Parathyroid adenoma (tissue), 2 donors: Measurements from ENCODE around the gene WDR88.
"Not testable (repeated sequence)": the region's sequence is repeated elsewhere in the genome, so short reads cannot be mapped to it uniquely, and the experiment has no call there.

ENCODE experiments used
- H2AFZ ChIP-seq: fragments of 300-600 bp; sonication (generic); one replicate; pipeline ENCODE4 v1.7.0; 2017; ENCODE audit warnings: antibody characterized with exemption, mild to moderate bottlenecking
- H3K27ac ChIP-seq: fragments of 300-600 bp; sonication (generic); one replicate; pipeline ENCODE4 v1.7.0; 2017
- H3K27me3 ChIP-seq: fragments of 300-600 bp; sonication (generic); one replicate; pipeline ENCODE4 v1.7.0; 2017; ENCODE audit warnings: low read length; ENCODE audit not compliant: control insufficient read depth, insufficient read depth
- H3K36me3 ChIP-seq: fragments of 300-600 bp; sonication (generic); one replicate; pipeline ENCODE4 v1.7.0; 2017; ENCODE audit warnings: low read length; ENCODE audit not compliant: control insufficient read depth, insufficient read depth
- H3K4me1 ChIP-seq: fragments of 300-600 bp; sonication (generic); one replicate; pipeline ENCODE4 v1.7.0; 2017; ENCODE audit warnings: control low read depth
- H3K4me2 ChIP-seq: fragments of 300-600 bp; sonication (generic); one replicate; pipeline ENCODE4 v1.7.0; 2017; ENCODE audit warnings: low read length
- H3K4me3 ChIP-seq: fragments of 300-600 bp; sonication (generic); one replicate; pipeline ENCODE4 v1.7.0; 2017; ENCODE audit warnings: low read depth, low read length
- H3K79me2 ChIP-seq: fragments of 300-600 bp; sonication (generic); one replicate; pipeline ENCODE4 v1.7.0; 2017; ENCODE audit warnings: control low read depth
- H3K9ac ChIP-seq: fragments of 300-600 bp; sonication (generic); one replicate; pipeline ENCODE4 v1.7.0; 2017; ENCODE audit warnings: mild to moderate bottlenecking
- H3K9me3 ChIP-seq: fragments of 300-600 bp; sonication (generic); one replicate; pipeline ENCODE4 v1.7.0; 2017; ENCODE audit warnings: low read length; ENCODE audit not compliant: control insufficient read depth
- TF ChIP-seq, protein P1 (sequence below): fragments of 300-600 bp; sonication (generic); IDR thresholded peaks from one replicate; pipeline ENCODE4 v1.7.0; 2017; ENCODE audit warnings: antibody characterized with exemption, mild to moderate bottlenecking
- donor health status: primary hyperparathyroidism.

The WDR88 gene

DNA sequence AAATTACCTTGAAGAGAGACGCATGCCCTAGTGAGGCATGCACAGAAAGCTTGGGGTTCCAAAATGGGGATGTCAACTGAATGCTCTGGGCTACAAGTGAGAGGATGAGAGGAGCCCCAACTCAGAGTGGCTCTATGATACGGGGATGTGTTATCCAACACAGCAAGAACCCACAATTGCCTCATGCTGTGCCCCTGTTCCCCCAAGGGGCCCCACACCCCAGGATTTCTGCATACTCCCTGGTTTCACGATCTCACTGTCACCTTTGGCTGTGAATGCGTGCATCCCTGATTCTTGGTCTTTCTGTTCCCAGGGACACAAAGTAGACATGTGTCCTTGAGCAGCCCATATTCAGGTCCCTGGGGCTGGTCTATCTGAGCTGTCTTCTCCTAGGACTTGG lies 29.3 kb downstream of the WDR88 start:
- Histone ChIP-seq H2AFZ (no peak overlapping the region), H3K9ac (no peak overlapping the region), H3K4me1 (no peaks in the 10 kb centered on the region), H3K36me3 (no peaks in the 10 kb centered on the region), H3K79me2 (no peaks in the 10 kb centered on the region), H3K27ac (no peak overlapping the region), H3K4me3 (no peak overlapping the region), H3K4me2 (no peak overlapping the region), H3K27me3 (no peaks in the 10 kb centered on the region), H3K9me3 (no peaks in the 10 kb centered on the region)
- TF ChIP-seq, protein P1, sequence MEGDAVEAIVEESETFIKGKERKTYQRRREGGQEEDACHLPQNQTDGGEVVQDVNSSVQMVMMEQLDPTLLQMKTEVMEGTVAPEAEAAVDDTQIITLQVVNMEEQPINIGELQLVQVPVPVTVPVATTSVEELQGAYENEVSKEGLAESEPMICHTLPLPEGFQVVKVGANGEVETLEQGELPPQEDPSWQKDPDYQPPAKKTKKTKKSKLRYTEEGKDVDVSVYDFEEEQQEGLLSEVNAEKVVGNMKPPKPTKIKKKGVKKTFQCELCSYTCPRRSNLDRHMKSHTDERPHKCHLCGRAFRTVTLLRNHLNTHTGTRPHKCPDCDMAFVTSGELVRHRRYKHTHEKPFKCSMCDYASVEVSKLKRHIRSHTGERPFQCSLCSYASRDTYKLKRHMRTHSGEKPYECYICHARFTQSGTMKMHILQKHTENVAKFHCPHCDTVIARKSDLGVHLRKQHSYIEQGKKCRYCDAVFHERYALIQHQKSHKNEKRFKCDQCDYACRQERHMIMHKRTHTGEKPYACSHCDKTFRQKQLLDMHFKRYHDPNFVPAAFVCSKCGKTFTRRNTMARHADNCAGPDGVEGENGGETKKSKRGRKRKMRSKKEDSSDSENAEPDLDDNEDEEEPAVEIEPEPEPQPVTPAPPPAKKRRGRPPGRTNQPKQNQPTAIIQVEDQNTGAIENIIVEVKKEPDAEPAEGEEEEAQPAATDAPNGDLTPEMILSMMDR = no peak

DNA sequence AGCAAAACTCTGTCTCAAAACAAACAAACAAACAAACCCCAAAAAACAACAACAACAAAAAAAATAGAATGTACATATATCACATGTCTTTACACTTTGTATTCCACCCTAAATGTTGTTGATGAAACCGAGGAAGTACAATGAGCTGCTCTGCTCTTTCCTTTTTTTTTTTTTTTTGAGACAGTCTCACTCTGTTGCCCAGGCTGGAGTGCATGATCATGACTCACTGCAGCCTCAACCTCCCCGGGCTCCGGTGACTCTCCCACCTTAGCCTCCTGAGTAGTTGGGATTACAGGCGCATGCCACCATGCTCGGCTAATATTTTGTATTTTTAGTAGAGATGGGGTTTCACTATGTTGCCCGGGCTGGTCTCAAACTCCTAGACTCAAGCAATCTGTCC lies 31.6 kb downstream of the WDR88 start:
- Histone ChIP-seq H3K79me2 (no peaks in the 10 kb centered on the region), H3K9ac (no peak overlapping the region), H2AFZ (no peak overlapping the region), H3K9me3 (no peaks in the 10 kb centered on the region), H3K36me3 (no peaks in the 10 kb centered on the region), H3K27ac (no peak overlapping the region), H3K27me3 (no peaks in the 10 kb centered on the region), H3K4me3 (no peak overlapping the region), H3K4me1 (no peaks in the 10 kb centered on the region), H3K4me2 (no peak overlapping the region)
- TF ChIP-seq, protein P1 = no peak

DNA sequence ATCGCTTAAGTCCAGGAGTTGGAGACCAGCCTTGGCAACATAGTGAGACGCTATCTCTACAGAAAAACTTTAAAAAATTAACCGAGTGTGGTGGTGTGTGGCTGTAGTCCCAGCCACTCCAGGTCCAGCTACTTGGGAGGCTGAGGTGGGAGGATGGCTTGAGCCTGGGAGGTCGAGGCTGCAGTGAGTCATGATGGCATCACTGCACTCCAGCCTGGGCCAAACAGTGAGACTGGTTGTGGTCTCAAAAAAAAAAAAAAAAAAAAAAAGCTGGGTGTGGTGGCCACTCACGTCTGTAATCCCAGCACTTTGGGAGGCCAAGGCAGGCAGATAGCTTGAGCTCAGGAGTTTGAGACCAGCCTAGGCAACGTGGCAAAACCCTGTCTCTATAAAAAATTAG lies 34.1 kb downstream of the WDR88 start:
- H3K4me3 ChIP-seq, H3K9me3 ChIP-seq, H3K79me2 ChIP-seq, H3K27ac ChIP-seq, H3K4me2 ChIP-seq, H3K9ac ChIP-seq, H3K4me1 ChIP-seq, H2AFZ ChIP-seq, H3K27me3 ChIP-seq, H3K36me3 ChIP-seq: not testable (repeated sequence)

DNA sequence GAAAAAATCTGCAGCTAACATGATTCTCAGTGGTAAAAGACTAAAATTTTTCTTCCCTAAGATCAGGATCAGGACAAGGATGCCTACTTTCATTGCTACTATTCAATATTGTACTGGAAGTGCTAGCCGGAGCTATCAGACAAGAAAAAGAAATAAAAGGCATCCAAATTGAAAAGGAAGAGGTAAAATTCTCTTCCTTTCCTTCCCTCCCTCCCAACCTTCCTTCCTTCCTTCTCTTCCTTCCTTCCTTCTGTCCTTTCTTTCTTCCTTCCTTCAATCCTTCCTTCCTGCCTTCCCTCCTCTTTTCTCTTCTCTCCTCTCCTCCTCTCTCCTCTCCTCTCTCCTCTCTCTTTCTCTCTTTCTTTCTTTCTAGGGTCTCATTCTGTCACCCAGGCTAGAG lies 35.5 kb downstream of the WDR88 start:
- Histone ChIP-seq H3K9ac (no peak overlapping the region), H3K27ac (no peak overlapping the region), H2AFZ (no peak overlapping the region), H3K79me2 (no peaks in the 10 kb centered on the region), H3K4me2 (no peak overlapping the region), H3K36me3 (no peaks in the 10 kb centered on the region), H3K9me3 (no peaks in the 10 kb centered on the region), H3K4me3 (no peak overlapping the region), H3K4me1 (no peaks in the 10 kb centered on the region), H3K27me3 (no peaks in the 10 kb centered on the region)
- TF ChIP-seq, protein P1 = no peak

DNA sequence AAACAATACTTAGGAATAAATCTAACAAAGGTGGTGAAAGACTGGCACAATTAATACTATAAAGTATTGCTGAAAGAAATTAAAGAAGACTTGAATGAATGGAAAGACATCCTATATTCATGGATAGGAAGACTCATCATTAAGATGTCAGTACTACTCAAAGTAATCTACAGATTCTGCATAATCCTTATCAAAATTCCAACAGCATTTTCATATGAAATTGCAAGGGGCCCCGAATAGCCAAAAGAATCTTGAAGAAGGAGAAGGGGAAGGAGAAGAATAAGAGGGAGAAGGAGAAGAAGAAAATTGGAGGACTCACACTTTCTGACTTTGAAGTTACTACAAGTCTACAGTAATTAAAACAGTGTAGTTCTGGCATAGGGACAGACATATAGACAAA lies 36.6 kb downstream of the WDR88 start:
- Histone ChIP-seq H3K4me1 (no peaks in the 10 kb centered on the region), H2AFZ (no peak overlapping the region), H3K4me3 (no peak overlapping the region), H3K79me2 (no peaks in the 10 kb centered on the region), H3K9me3 (no peaks in the 10 kb centered on the region), H3K27ac (no peak overlapping the region), H3K4me2 (no peak overlapping the region), H3K27me3 (no peaks in the 10 kb centered on the region), H3K36me3 (no peaks in the 10 kb centered on the region), H3K9ac (no peak overlapping the region)
- TF ChIP-seq, protein P1 = no peak
